NCI-H345 treated with DMSO at 0.1 percent for 48 hours (cell line): ENCODE data around the gene IL12RB1.
"Not testable (repeated sequence)": the region's sequence is repeated elsewhere in the genome, so short reads cannot be mapped to it uniquely, and the experiment has no call there.

ENCODE experiments used
- DNase-seq: peaks from one replicate; lab custom pipeline; 2025; ENCODE audit not compliant: unreplicated experiment; lab: John Stamatoyannopoulos, UW

The IL12RB1 gene

DNA sequence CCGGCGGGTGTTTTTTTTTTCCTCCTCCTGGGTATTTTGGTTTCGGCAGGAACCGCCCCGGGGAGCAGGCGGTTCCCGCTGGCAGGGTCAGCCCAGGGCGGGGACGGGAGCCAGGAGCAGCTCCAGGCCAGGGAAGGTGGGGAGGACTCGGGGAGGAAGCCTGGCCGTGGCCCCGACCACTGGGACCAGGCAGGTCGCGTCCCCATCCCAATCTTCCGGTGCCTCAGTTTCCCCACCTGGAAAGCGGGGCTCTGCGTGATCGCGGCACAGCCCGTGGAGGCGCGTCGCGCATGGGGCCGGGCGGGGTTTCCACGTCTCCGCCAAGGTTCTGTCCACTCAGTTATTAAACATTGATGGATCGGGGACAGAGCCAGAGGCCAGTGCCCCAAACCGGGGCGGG lies 34.8 kb downstream of the IL12RB1 start:
- no peak for DNase-seq

DNA sequence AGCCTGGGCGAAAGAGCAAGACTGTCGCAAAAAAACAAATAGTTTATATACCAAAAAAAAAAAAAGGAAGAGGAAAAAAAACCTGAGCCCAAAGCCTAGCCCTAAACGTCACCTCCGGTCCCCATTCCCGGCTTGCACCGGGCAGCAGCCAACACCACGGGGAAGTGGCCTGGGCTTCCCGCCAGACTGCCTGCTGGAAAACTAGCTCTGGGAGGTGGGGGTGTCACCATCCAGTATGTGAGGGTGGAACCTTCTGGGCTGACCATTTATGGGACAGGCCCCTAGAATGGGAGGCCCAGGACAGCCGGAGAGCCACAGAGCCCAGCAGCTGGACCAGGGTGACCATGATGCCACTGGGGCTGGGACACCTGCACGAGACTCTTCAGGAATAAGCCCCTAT lies 37.3 kb downstream of the IL12RB1 start:
- DNase-seq, result no peak

DNA sequence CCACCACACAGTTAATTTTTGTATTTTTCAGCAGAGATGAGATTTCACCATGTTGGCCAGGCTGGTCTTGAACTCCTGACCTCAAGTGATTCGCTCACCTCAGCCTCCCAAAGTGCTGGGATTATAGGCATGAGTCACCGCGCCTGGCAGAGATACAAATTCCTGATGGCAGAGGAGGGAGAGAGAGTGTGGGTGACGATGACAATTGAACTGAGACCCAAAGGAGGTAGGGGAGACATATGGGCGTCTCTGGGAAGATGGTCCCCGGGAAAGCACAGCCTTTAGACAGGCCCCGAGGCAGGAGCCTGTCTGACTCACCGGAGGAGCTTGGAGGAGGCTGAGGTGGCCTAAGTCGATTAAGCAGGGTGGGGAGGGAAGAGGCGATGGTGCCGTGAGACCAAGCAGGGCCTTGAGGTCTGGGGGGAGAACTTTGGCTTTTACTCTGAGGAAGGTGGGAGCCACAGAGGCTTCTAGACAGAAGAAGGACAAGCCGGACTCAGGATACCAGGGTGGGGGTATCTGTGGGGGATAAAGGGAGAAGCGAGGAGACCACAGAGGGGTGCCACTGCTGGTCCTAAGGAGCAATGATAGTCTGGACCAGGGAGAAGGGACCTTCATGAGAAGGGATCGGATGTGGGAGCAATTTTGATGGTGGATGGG lies 40.5 kb downstream of the IL12RB1 start:
- no peak for DNase-seq

DNA sequence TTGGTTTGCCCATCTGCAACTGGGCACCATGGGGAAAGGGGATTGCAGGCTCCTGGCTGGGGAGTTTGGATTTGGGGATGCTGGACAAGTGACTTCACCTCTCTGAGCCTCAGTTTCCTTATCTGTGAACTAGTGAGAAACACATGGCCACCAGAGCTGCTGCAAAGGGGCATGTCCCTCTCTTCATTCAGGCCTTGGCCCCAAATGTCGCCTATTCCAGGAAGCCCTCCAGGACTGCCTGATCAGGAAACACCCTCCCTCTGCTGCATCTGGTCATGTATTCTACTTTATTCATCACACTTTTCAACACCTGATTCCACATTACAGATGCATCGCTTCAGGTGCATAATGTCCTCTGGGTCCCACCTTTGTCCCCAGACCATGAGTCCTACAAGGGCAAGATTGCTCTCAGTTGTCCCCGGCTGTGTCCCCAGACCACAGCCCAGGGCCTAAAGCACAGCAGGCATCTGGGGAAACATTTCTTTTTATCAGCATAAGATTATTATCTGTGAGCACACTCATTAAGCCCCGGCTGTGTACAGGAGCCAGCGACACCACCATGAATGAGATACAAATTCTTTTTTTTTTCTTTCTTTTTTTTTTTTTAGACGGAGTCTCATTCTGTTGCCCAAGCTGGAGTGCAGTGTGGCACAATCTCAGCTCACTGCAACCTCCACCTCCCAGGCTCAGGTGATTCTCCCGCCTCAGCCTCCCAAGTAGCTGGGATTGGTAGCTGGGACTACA lies 41.3 kb downstream of the IL12RB1 start:
- no peak for DNase-seq

DNA sequence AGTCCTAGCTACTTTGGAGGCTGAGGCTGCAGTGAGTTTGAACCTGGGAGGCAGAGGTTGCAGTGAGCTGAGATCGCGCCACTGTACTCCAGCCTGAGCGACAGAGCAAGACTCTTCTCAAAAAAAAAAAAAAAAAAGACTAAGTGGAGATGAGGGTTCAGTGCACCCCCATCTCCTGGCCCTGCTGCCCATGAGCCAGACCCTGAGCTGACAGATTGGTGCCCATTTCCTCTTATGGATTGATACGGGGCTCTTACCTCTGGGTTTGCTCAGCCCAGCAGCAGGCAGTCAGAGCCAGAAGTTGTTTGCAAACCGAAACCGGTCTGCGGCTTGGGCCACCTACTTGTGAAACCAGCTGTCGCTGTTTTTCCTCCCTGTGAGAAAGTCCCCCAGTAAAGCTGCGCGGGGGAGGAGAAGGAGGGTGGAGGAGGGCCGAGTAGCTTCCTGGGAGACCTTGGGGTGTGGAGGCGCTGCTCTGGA lies 41.9 kb downstream of the IL12RB1 start:
- no peak for DNase-seq

DNA sequence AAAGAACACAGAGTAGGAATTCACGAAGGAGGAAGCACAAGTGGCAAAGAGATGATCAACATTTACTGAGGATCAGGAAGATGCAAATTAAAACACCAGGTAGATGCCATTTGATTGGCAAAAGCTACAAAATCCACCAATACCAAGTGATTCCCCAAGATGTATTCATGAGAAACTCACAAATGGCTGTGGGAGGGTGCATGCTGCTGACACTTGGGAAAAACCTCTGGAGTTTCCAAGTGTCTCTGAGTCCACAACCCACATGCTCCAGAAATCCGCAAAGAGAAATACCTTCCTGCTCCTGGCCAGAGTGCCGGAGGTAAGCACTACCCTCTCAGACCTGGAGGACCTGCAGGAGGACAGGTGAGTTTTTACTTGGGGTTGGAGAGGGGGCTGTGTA lies 43.1 kb downstream of the IL12RB1 start:
- DNase-seq, result no peak

DNA sequence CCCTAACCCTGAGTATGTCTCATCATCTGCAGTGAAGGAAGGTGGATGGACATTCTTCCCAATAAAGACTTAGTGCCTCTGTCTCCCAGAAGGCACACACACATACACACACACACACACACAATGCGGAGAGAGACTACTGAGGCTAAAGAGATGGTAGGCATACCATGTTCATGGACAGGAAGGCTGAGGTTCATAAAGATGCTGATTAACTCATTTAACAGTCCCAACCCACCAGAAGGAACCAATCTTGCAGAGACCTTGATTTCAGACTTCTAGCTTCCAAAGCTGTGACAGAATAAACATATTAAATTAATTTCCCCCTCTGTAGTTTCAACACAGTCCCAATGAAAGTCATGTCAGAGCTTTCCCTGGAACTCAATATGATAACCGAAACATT lies 45.7 kb downstream of the IL12RB1 start:
- no peak for DNase-seq

DNA sequence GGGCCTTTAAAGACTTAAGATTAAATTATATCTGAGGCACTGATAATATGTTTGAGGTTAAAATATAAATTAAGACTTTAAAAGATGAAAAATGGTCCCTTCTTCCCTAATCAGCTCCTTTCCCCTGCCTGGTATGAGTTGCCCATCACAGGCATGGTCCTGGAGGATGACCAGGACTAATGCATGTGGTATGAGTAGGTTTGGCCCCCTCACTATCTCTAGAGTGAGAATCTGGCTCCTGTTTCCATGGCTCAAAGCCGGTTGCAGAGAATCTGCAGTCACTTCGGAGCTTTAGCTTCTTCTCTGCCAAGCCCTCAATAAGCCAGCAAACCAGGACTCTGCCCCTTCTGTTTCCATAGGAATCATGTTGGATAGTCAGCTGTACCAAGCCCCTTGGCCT lies 54.6 kb downstream of the IL12RB1 start:
- DNase-seq, result not testable (repeated sequence)

DNA sequence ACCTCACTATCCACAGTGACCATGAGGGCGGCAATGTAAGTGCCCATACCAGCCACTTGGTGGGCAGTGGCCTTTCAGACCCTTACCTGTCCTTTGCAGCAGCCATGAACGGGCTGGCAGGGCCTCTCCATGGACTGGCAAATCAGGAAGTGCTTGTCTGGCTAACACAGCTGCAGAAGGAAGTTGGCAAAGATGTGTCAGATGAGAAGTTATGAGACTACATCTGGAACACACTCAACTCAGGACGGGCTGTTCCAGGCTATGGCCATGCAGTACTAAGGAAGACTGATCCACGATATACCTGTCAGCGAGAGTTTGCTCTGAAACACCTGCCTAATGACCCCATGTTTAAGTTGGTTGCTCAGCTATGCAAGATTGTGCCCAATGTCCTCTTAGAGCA lies 55.3 kb downstream of the IL12RB1 start:
- not testable (repeated sequence) for DNase-seq

DNA sequence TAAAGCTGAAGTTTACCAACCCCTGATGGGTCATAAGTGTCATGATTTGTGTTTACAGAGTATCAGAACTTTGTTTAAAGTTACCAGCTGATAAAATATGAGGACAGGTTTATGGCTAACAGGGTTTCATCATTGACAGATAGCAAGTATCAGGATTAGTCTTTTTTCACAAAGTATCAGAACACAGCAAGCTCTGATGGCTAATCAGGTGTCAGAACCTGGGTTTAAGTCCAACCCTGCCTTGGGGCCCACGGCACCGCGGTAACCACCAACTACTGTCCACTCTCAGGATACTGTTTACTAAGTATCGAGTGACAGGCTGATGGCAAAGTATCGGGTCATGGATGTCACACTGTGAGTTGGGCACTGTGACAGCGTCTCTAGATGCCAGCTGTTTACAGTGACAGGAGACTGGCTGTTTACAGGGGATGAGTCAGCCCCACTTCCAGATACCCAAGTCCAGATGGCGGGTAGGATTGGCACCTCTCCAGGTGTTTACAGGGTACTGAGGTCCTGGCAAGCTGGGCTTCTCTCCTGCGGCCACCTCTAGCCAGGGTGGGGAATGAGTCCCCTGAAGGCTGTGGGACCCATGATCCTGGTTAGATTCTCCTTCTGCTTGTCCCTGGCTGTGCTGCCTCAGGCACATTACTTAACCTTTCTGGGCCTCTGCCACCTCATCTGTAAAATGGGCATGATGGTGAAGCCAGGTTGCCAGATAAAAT lies 57.0 kb downstream of the IL12RB1 start:
- DNase-seq, result no peak

DNA sequence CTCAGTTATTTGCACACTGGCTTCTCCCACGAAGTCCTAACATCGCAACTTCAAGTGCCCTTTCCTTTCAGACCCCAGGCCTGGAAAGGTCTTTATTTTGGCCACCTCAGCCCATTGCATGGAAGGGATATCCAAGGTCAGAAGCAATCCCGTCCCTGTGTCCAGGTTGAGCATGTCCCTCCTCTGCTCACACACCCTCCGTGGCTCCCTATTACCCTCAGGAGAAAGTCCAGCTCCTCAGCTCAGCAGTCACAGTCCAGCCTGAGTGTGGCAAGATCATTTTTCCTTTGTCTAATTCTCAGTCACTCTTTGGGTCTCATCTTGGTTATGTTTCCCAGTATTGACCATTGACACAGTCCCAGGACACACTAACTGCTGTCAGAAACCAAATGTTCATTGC lies 59.6 kb downstream of the IL12RB1 start:
- no peak for DNase-seq

DNA sequence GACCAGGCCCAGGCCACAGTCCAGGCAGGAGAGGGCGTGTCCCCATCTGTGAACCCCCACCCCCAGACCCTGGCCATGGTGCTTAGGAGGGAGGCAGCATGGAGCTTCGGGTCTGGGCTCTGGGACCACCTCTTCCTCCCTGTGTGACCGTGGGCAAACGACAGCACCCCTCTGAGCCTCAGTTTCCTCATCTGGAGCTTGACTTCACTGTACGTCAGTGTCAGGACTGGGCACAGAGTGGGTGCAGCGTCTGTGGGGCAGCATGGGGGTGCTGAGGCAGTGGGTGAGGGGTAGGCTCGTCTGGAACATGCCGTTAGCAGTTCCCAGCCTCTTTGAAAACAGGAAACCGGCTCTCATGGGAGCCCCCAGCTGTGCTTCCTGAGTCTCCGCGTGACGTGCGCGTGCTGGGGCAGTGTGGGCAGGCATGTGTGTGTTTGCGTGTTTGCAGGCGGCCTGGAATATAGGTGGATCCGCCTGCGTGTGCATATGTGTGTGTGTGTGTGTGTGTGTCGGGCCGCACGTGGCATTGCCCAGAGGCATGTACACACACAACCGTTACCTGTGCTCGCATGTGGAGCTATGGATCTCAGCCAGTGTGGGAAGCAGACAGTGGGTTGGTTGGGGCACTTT lies 63.0 kb downstream of the IL12RB1 start:
- no peak for DNase-seq

DNA sequence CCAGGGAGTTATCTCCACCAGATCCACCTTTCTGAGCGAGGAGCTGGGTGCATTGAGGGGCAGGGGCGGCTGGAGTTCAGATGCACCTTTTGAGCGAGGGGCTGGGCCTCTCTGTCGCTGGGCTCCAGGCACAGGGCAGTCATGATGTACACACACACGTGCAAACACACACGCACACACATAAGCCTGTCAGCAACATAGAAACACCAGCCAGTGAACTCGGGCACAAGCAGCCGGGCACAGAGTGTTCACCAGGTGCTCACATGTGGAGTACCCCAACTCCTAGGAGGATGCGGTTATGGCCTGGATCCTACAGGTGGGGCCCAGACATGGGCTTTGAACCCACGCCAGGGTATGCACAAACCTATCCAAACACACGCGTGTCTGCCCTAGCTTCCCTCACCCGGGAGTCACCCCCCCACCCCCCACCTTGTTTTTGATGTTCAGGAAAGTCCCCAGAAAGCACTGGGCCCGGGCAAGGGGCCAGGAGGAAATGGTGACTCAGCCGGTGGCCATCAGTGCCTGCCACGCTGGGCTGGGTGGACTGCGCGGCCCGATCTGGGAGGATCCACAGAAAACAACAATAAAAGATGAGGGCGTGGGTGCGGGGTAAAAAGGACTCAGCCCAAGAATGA lies 65.5 kb downstream of the IL12RB1 start:
- no peak for DNase-seq

DNA sequence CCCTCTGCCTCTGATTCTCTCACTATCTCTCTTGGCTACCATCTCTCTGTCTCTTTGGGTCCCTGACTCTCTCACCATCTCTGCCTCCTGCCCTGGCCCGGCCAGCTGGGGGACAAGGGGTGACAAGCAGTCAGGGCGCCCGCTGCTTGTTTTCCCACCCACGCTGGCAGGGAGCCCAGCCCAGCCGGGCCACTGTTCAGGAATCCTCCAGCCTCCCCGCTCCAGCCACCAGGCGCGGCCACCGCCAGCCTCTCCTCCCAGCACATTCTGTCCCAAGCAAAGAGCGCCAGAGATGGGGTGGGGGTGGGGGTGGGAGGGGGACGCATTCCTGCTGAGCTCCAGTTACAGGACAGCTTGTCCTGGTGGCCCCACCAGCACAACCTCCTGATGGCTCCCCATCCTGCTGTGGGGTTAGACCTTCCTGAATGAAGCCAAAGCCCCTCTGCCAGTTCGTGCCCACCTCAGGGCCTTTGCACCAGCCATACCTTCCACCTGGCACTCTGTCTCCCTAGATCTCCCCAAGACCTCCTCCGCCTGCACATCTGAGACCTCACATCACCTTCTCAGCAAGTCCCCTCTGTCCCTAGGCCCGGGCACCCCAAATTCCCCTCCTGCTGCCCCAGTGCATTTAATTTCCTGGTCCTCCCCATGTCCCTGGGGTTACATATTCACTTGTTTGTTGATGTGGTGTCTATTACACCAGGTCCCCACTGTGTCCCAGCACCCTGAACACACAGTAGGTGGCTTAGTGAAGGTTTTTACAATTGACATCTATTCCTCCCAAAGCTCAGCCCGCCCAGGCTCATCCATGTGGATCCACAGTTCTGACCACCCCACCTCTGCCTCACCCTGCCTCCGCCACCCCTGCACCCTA lies 66.3 kb downstream of the IL12RB1 start:
- no peak for DNase-seq

DNA sequence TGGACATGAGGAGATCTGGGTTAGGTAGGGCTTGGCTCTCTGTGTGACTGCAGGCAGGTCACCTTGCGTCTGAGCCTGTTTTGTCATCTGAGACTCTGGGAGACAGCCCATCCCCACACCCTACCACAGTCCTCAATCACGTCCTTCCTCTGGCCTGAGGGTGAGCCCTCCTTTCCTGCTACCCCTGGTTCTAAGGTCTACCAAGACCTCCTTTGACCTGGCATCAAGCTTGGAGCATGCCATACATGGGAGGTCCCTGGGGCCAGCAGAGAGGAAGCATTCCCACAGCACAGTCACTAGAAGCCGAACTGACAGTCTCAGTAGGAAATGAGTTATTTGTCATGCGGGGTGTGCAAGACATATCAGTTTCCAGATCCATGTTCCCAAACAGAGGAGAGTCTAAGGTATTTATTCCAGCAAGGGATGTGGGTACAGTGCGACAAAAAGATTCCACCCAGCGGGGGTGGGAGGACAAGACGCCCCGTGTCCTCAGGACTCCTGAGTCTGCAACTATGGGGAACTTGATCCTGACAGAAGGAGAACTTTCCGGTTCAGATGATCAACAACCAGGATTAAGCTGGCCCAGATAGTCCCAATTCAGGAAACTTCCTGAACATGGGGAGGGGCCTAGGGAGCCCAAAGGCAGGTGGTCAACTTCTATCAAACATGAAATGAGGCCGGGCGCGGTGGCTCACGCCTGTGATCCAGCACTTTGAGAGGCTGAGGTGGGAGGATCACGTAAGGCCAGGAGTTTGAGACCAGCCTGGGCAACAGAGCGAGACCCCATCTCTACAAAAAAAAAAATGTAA lies 69.3 kb downstream of the IL12RB1 start:
- no peak for DNase-seq

DNA sequence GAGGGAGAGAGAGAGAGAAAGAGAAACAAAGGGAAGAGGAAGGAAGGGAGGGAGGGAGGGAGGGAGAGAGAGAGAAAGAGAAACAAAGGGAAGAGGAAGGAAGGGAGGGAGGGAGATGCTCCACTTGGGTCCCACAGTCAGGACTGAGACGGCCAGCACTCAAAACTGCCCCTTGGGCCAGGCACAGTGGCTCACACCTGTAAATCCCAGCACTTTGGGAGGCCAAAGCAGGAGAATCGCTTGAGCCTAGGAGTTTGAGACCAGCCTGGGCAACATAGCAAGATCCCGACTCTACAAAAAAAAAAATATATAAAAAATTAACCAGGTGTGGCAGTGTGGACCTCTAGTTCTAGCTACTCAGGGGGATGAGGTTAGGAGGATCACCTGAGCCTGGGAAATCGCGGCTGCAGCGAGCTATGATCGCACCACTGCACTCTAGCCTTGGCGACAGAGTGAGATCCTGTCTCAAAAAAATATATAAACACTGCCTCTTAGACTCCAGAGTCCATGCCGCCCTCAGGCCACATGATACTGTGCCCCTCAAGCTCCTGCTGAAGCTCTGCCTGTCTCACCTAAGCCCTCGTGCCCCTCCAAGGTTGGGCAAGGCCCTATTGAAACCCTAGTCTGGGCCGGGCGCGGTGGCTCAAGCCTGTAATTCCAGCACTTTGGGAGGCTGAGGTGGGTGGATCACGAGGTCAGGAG lies 70.4 kb downstream of the IL12RB1 start:
- no peak for DNase-seq

DNA sequence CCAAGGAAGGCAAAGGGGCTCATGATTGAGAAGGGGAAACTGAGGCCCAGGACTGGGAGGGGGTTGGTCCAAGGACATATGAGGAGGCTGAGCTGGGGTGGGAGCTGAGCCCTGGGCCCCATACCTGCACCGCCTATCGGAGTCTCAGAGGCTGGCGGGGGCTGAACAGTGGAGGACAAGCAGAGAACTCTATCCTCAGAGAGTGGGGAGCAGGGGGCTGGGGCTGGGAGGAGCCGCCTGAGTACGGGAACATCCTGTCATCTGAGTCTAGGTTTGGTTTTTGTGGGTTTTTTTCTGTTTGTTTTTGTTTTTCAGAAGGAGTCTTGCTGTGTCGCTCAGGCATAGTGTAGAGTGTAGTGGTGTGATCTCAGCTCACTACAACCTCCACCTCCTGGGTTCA lies 72.5 kb downstream of the IL12RB1 start:
- DNase-seq, result no peak

DNA sequence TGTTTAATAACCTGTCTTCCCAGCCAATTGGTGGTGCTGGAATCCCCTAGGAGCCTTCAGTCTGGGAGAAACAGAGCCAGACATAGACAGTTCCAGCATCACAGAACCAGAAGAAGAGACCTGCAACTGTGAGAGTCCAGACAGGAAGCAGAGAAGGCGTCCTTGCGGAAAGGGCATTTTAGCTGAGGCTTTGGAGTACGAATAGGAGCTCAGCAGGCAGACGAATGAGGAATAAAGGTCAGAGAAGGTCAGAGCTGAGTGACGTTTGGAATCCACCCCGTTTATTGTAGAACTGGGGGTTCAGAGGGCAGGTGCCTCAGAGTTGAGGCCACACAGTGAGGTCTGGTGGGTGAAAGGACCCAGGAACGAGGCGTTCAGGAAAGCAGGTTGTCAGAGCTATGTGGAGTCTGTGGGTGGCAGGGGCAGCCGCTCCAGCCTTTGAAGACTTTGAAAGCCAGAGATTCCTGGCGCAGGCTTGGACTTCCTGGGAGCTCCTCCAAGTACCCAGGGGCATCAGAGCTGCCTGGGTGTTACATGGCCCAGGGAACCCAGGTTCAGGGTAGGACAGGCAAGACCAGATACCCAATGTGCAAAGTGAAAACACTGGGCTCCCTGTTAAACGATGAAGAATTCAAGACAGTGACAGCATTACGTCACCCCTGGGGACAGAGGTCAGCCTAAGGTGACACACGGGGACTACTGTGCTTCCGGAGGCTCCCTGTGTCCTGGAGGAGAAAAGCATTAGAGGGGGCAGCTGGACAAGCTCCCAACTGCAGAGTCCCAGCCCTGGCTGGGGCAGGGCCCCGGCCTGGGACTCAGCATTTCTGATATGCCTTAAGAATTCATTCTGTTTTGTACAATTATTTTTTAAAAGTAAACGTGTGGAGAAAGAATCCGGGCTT lies 73.3 kb downstream of the IL12RB1 start:
- DNase-seq, result no peak
